ENCODE results near the gene BTBD9. TPM values are rescaled to one million over a fixed set of nuclear protein-coding genes. Genes with fewer than 3 reads are reported as not detected.

Gene BTBD9
- total RNA-seq, 4 donors from 2014 or later: 5.5 to 14.1 (median 6.3) TPM

DNA sequence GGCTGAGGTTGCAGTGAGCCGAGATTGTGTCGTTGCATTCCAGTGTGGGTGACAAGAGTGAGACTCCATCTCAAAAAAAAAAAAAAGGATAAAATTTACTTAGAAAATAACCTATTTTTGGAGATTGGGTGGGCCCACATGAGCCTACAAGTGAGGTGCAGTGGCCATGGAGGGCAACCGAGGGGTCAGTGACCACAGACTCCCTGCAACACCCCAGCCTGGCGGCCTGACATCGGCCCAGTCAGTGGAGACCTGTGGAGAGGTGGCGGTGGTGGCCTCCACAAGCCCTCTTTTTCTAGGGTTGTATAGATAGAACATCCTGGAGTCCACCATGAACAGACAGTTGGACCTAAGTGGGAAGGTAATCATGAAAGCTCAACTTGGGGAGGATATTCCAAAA, 52.7 kb downstream of the BTBD9 start:
- intact Hi-C loops (cut with DNase I; ENCODE audit: low total_unique reads) (no loop called here), in situ Hi-C loops (cut with MboI; ENCODE audit: low sequenced_read_pairs in 4 of 4) (no loop called here)
- H3K9me3 ChIP-seq: no peaks in the 10 kb centered on the region
- H3K4me1 ChIP-seq: peaks cover 0 to 9% of the 10 kb centered on the region in 2 donors
- no peak overlapping the region for H3K4me3 ChIP-seq
- peaks cover 0 to 12% of the 10 kb centered on the region in 2 donors for H3K36me3 ChIP-seq
- TF ChIP-seq, protein P1, sequence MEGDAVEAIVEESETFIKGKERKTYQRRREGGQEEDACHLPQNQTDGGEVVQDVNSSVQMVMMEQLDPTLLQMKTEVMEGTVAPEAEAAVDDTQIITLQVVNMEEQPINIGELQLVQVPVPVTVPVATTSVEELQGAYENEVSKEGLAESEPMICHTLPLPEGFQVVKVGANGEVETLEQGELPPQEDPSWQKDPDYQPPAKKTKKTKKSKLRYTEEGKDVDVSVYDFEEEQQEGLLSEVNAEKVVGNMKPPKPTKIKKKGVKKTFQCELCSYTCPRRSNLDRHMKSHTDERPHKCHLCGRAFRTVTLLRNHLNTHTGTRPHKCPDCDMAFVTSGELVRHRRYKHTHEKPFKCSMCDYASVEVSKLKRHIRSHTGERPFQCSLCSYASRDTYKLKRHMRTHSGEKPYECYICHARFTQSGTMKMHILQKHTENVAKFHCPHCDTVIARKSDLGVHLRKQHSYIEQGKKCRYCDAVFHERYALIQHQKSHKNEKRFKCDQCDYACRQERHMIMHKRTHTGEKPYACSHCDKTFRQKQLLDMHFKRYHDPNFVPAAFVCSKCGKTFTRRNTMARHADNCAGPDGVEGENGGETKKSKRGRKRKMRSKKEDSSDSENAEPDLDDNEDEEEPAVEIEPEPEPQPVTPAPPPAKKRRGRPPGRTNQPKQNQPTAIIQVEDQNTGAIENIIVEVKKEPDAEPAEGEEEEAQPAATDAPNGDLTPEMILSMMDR (IDR thresholded peaks at IDR 0.05 in 4 of 5, conservative IDR thresholded peaks at IDR 0.05 in 1 of 5): no peak
- TF ChIP-seq POLR2A (IDR thresholded peaks at IDR 0.05): no peak
- H3K27me3 ChIP-seq: no peaks in the 10 kb centered on the region
- H3K27ac ChIP-seq: no peak overlapping the region
- no peak for DNase-seq
- ATAC-seq: no peak

- in situ Hi-C loops (cut with MboI; ENCODE audit: low sequenced_read_pairs in 4 of 4) (no loop called here), intact Hi-C loops (cut with DNase I; ENCODE audit: low total_unique reads) (no loop called here)
- peaks cover 0 to 10% of the 10 kb centered on the region in 2 donors for H3K36me3 ChIP-seq
- DNase-seq (no peak), ATAC-seq (no peak)
- peaks cover 0 to 9% of the 10 kb centered on the region in 2 donors for H3K4me1 ChIP-seq
- no peak overlapping the region for H3K27ac ChIP-seq
- H3K27me3 ChIP-seq: no peaks in the 10 kb centered on the region
- no peak overlapping the region for H3K4me3 ChIP-seq
- TF ChIP-seq POLR2A (IDR thresholded peaks at IDR 0.05): no peak
- H3K9me3 ChIP-seq: no peaks in the 10 kb centered on the region
Observed at GRCh38 chr6:38584731-38585130, 55.0 kb downstream of the BTBD9 start.

DNA sequence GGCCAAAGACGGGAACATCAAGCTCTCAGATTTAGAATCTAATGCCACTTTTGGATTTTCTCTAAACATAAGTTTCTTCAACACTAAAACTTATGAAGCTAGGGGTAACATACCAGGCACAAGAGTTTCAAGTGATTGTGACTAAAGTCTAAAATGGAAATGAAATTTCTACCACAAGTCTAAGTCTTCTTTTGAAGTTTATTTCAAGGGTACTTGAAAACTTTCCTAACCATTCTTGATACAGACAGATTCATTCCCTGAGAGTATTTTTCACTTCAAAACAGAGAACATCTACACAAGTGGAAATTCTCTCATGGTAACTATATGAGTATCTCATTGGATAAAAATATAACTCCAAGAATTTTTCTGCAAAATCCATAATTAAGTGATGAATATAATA, 56.2 kb downstream of the BTBD9 start:
- no peak for ATAC-seq

DNA sequence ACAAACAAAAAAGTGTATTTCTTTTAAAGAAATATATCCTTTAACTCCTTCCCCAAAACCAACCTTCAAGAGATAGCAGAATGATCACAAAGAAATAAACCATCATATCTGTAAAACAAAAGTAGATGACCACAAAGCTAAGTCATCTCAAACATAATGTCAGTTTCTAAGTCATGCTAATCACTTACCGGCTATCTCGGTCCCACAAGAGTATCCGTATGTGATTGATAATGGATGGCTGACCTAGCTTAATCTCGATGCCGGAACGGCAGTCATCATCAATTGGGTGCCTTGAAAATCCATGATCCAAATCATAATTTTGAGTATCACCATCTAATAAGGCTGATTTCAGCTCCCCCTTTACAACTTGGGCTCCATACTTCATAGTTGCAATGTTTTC, 59.7 kb downstream of the BTBD9 start:
- no peaks in the 10 kb centered on the region for H3K27me3 ChIP-seq
- ATAC-seq (no peak), DNase-seq (no peak)
- no peak overlapping the region for H3K4me3 ChIP-seq
- peaks cover 0 to 14% of the 10 kb centered on the region in 2 donors for H3K36me3 ChIP-seq
- TF ChIP-seq, protein P1 (IDR thresholded peaks at IDR 0.05 in 4 of 5, conservative IDR thresholded peaks at IDR 0.05 in 1 of 5): no peak
- no peak for TF ChIP-seq POLR2A (IDR thresholded peaks at IDR 0.05)
- no peak overlapping the region for H3K27ac ChIP-seq
- H3K9me3 ChIP-seq: no peaks in the 10 kb centered on the region
- intact Hi-C loops (cut with DNase I; ENCODE audit: low total_unique reads): no loop called here
- in situ Hi-C loops (cut with MboI; ENCODE audit: low sequenced_read_pairs in 4 of 4): no loop called here
- H3K4me1 ChIP-seq: no peaks in the 10 kb centered on the region

More for the DNA sequence above, 56.2 kb downstream of the BTBD9 start:
- H3K36me3 ChIP-seq: peaks cover 0 to 10% of the 10 kb centered on the region in 2 donors
- no peak overlapping the region for H3K27ac ChIP-seq
- no peaks in the 10 kb centered on the region for H3K27me3 ChIP-seq
- peaks cover 0 to 4% of the 10 kb centered on the region in 2 donors for H3K4me1 ChIP-seq
- DNase-seq: no peak
- H3K4me3 ChIP-seq: no peak overlapping the region
- no peaks in the 10 kb centered on the region for H3K9me3 ChIP-seq
- in situ Hi-C loops (cut with MboI; ENCODE audit: low sequenced_read_pairs in 4 of 4) (no loop called here), intact Hi-C loops (cut with DNase I; ENCODE audit: low total_unique reads) (no loop called here)
- TF ChIP-seq, protein P1 (IDR thresholded peaks at IDR 0.05 in 4 of 5, conservative IDR thresholded peaks at IDR 0.05 in 1 of 5): no peak
- no peak for TF ChIP-seq POLR2A (IDR thresholded peaks at IDR 0.05)

GRCh38 chr6:38579010-38579628, 60.6 kb downstream of the BTBD9 start:
- Histone ChIP-seq H3K4me3 (no peak overlapping the region), H3K27me3 (no peaks in the 10 kb centered on the region), H3K4me1 (no peaks in the 10 kb centered on the region), H3K36me3 (peaks cover 0 to 14% of the 10 kb centered on the region in 2 donors), H3K27ac (no peak overlapping the region), H3K9me3 (no peaks in the 10 kb centered on the region)
- intact Hi-C loops (cut with DNase I; ENCODE audit: low total_unique reads): no loop called here
- TF ChIP-seq, protein P1 (IDR thresholded peaks at IDR 0.05 in 4 of 5, conservative IDR thresholded peaks at IDR 0.05 in 1 of 5): no peak
- TF ChIP-seq POLR2A (IDR thresholded peaks at IDR 0.05): no peak
- no peak for DNase-seq
- in situ Hi-C loops (cut with MboI; ENCODE audit: low sequenced_read_pairs in 4 of 4): no loop called here
- no peak for ATAC-seq
